Liver (tissue), 9 donors: ENCODE data around the gene C19orf33. TPM values are rescaled to one million over a fixed set of nuclear protein-coding genes. Genes with fewer than 3 reads are reported as not detected.

ENCODE experiments used
- DNase-seq: peaks from one replicate; pipeline ENCODE4 v3.0.0-alpha.2; 2017; ENCODE audit warnings: low spot score
- H3K27ac ChIP-seq, 2 donors: one replicate each; pipeline ENCODE4 v1.7.0; 2013; ENCODE audit warnings: inconsistent platforms in 2 of 2, low read length in 2 of 2, control low read depth in 1 of 2, low read depth in 1 of 2, mild to moderate bottlenecking in 1 of 2
- H3K27me3 ChIP-seq, 4 donors: one replicate each; pipeline versions ENCODE4 v1.6.1 to v1.7.0; 2013; ENCODE audit warnings: low read length in 3 of 4, inconsistent platforms in 1 of 4, mild to moderate bottlenecking in 1 of 4, moderate library complexity in 1 of 4; ENCODE audit not compliant: control insufficient read depth in 4 of 4, insufficient read depth in 4 of 4
- H3K36me3 ChIP-seq, 4 donors: one replicate each; pipeline versions ENCODE4 v1.6.1 to v1.7.0; 2013; ENCODE audit warnings: low read length in 3 of 4, mild to moderate bottlenecking in 3 of 4, low read depth in 1 of 4, moderate library complexity in 1 of 4; ENCODE audit not compliant: control insufficient read depth in 4 of 4, insufficient read depth in 3 of 4
- H3K4me1 ChIP-seq, 4 donors: one replicate each; pipeline versions ENCODE4 v1.6.1 to v1.7.0; 2013; ENCODE audit warnings: low read length in 3 of 4, mild to moderate bottlenecking in 3 of 4, moderate library complexity in 1 of 4; ENCODE audit not compliant: control insufficient read depth in 4 of 4, insufficient read depth in 4 of 4
- H3K4me3 ChIP-seq, 3 donors: one replicate each; pipeline versions ENCODE4 v1.6.1 to v1.7.0; 2013; ENCODE audit warnings: low read length in 3 of 3, control low read depth in 1 of 3, low read depth in 1 of 3, mild to moderate bottlenecking in 1 of 3
- H3K9ac ChIP-seq, 2 donors: one replicate each; pipeline ENCODE4 v1.7.0; 2013; ENCODE audit warnings: low read length in 2 of 2, mild to moderate bottlenecking in 2 of 2, moderate library complexity in 2 of 2, control low read depth in 1 of 2, low read depth in 1 of 2
- H3K9me3 ChIP-seq, 4 donors: one replicate each; pipeline versions ENCODE4 v1.6.1 to v1.7.0; 2013; ENCODE audit warnings: low read length in 3 of 4; ENCODE audit not compliant: control insufficient read depth in 4 of 4
- CTCF ChIP-seq: fragments of 150-350 bp; IDR thresholded peaks from 2 replicates; pipeline ENCODE4 v1.5.1; 2017; ENCODE audit warnings: improper control_type of control experiment, low read depth, low read length; ENCODE audit not compliant: missing input control
- EGR1 ChIP-seq, 2 donors: IDR thresholded peaks; 2 replicates each; pipeline ENCODE4 v1.6.1; 2016 to 2018; ENCODE audit warnings: antibody characterized with exemption in 2 of 2, low read depth in 2 of 2
- FOXA1 ChIP-seq: IDR thresholded peaks from 2 replicates; pipeline ENCODE4 v1.6.1; 2016; ENCODE audit warnings: antibody characterized with exemption
- GABPA ChIP-seq, 2 donors: IDR thresholded peaks in 1 of 2; conservative IDR thresholded peaks in 1 of 2; 2 replicates each; pipeline ENCODE4 v1.6.1; 2016; ENCODE audit warnings: antibody characterized with exemption in 2 of 2, mild to moderate bottlenecking in 1 of 2, moderate library complexity in 1 of 2
- HNF4G ChIP-seq: IDR thresholded peaks from 2 replicates; pipeline ENCODE4 v1.6.1; 2016; ENCODE audit warnings: antibody characterized with exemption
- JUND ChIP-seq, 2 donors: IDR thresholded peaks; 2 replicates each; pipeline ENCODE4 v1.6.1; 2016; ENCODE audit warnings: antibody characterized with exemption in 2 of 2
- NR2F2 ChIP-seq: IDR thresholded peaks from 2 replicates; pipeline ENCODE4 v1.6.1; 2016; ENCODE audit warnings: antibody characterized with exemption
- RAD21 ChIP-seq, 2 donors: IDR thresholded peaks; 2 replicates each; pipeline ENCODE4 v1.6.1; 2016; ENCODE audit warnings: antibody characterized with exemption in 2 of 2, mild to moderate bottlenecking in 2 of 2
- RXRA ChIP-seq, 2 donors: IDR thresholded peaks; 2 replicates each; pipeline ENCODE4 v1.6.1; 2017 to 2018; ENCODE audit warnings: antibody characterized with exemption in 2 of 2, mild to moderate bottlenecking in 1 of 2
- SP1 ChIP-seq: IDR thresholded peaks from 2 replicates; pipeline ENCODE4 v1.6.1; 2018; ENCODE audit warnings: antibody characterized with exemption, mild to moderate bottlenecking
- TAF1 ChIP-seq: conservative IDR thresholded peaks from 2 replicates; pipeline ENCODE4 v1.6.1; 2016; ENCODE audit warnings: antibody characterized with exemption, mild to moderate bottlenecking
- ZBTB33 ChIP-seq: IDR thresholded peaks from 2 replicates; pipeline ENCODE4 v1.6.1; 2016; ENCODE audit warnings: antibody characterized with exemption
- WGBS: extraction: QIAGEN DNeasy Blood & Tissue Kit; methylation state at CpG from one replicate; pipeline ENCODE4 v1.1.7; 2013; 5-methylcytosine and 5-hydroxymethylcytosine counted together
- polyA plus RNA-seq, 2 donors: library from polyadenylated mRNA; stranded (reverse) in 1 of 2; unstranded in 1 of 2; fragments of 200-250 nt in 1 of 2; fragments of >200 nt in 1 of 2; fragmentation: Nextera tagmentation in 1 of 2; extraction: Ambion mirVana in 1 of 2; gene quantifications; one replicate each; pipeline versions ENCODE4 v1.2.1 to v1.2.3, GENCODE V29; 2013 to 2015
- total RNA-seq, 2 donors: library from RNA; depleted of rRNA; stranded (reverse); fragments of >200 nt; gene quantifications; one replicate each; pipeline ENCODE4 v1.2.3, GENCODE V29; 2014
- TF ChIP-seq, protein P1 (sequence below): IDR thresholded peaks from 2 replicates; pipeline ENCODE4 v1.6.1; 2016; ENCODE audit warnings: antibody characterized with exemption, mild to moderate bottlenecking
- TF ChIP-seq, protein P2 (sequence below): IDR thresholded peaks from 2 replicates; pipeline ENCODE4 v1.6.1; 2016; ENCODE audit warnings: antibody characterized with exemption
- donor health status: healthy.
- donor health status: healthy.
- donor health status: healthy.
- donor health status: healthy.
- donor health status: healthy.

Gene C19orf33
- total and polyA plus RNA-seq, 4 donors: 0.36 to 1.6 TPM; not detected in 2

GRCh38 chr19:38304866-38305429 lies 897 bp downstream of the C19orf33 start:
- Histone ChIP-seq H3K36me3 (peaks cover 6 to 17% (median 7%) of the 10 kb centered on the region in 4 donors), H3K27me3 (no peaks in the 10 kb centered on the region), H3K4me3 (no peak overlapping the region), H3K9ac (no peak overlapping the region), H3K9me3 (no peaks in the 10 kb centered on the region), H3K27ac (no peak overlapping the region), H3K4me1 (peaks cover 0 to 10% (median 8%) of the 10 kb centered on the region in 4 donors)
- 83% methylated on average over 29 of the region's 29 CpGs for WGBS
- TF ChIP-seq FOXA1 (no peak), RAD21 (IDR thresholded peaks at IDR 0.05) (no peak), GABPA (IDR thresholded peaks at IDR 0.05 in 1 of 2, conservative IDR thresholded peaks at IDR 0.05 in 1 of 2) (no peak)
- TF ChIP-seq, protein P1, sequence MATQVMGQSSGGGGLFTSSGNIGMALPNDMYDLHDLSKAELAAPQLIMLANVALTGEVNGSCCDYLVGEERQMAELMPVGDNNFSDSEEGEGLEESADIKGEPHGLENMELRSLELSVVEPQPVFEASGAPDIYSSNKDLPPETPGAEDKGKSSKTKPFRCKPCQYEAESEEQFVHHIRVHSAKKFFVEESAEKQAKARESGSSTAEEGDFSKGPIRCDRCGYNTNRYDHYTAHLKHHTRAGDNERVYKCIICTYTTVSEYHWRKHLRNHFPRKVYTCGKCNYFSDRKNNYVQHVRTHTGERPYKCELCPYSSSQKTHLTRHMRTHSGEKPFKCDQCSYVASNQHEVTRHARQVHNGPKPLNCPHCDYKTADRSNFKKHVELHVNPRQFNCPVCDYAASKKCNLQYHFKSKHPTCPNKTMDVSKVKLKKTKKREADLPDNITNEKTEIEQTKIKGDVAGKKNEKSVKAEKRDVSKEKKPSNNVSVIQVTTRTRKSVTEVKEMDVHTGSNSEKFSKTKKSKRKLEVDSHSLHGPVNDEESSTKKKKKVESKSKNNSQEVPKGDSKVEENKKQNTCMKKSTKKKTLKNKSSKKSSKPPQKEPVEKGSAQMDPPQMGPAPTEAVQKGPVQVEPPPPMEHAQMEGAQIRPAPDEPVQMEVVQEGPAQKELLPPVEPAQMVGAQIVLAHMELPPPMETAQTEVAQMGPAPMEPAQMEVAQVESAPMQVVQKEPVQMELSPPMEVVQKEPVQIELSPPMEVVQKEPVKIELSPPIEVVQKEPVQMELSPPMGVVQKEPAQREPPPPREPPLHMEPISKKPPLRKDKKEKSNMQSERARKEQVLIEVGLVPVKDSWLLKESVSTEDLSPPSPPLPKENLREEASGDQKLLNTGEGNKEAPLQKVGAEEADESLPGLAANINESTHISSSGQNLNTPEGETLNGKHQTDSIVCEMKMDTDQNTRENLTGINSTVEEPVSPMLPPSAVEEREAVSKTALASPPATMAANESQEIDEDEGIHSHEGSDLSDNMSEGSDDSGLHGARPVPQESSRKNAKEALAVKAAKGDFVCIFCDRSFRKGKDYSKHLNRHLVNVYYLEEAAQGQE: no peak
- peak; percentile 81 for DNase-seq

DNA sequence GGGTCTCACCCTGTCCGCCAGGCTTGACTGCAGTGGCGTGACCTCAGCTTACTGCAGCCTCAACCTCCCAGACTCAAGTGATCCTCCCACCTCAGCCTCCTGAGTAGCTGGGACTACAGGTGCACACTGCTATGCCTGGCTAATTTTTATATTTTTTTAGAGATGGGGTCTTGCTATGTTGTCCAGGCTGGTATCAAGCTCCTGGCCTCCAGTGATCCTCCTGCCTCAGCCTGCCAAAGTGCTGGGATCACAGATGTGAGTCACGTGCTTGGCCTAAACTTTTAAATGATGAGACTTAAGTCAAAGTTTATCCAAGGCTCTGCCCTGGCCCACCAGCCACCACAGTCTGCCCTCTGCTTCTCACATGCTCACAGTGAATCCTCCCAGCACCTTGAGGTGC lies 2.2 kb downstream of the C19orf33 start:
- WGBS: 97% methylated on average over 3 of the region's 3 CpGs
- peaks cover 6 to 17% (median 7%) of the 10 kb centered on the region in 4 donors for H3K36me3 ChIP-seq
- H3K9me3 ChIP-seq: no peaks in the 10 kb centered on the region

More for the DNA sequence above, 2.2 kb downstream of the C19orf33 start:
- Histone ChIP-seq H3K27ac (no peak overlapping the region), H3K4me3 (no peak overlapping the region), H3K27me3 (no peaks in the 10 kb centered on the region), H3K9ac (no peak overlapping the region), H3K4me1 (no peaks in the 10 kb centered on the region)
- no peak for DNase-seq
- TF ChIP-seq SP1: no peak
- no peak for TF ChIP-seq ZBTB33
- no peak for TF ChIP-seq HNF4G
- TF ChIP-seq TAF1: no peak
- TF ChIP-seq GABPA (IDR thresholded peaks at IDR 0.05 in 1 of 2, conservative IDR thresholded peaks at IDR 0.05 in 1 of 2): no peak
- TF ChIP-seq RXRA (IDR thresholded peaks at IDR 0.05): no peak
- no peak for TF ChIP-seq JUND (IDR thresholded peaks at IDR 0.05)
- no peak for TF ChIP-seq CTCF
- no peak for TF ChIP-seq FOXA1
- TF ChIP-seq NR2F2: no peak
- TF ChIP-seq, protein P2, sequence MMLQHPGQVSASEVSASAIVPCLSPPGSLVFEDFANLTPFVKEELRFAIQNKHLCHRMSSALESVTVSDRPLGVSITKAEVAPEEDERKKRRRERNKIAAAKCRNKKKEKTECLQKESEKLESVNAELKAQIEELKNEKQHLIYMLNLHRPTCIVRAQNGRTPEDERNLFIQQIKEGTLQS: no peak
- no peak for TF ChIP-seq EGR1 (IDR thresholded peaks at IDR 0.05; ENCODE audit: low read depth in 2 of 2)
- TF ChIP-seq, protein P1: no peak
